Dendritic cell treated with granulocyte-macrophage colony-stimulating factor and Interleukin-4, amounts not matched to agents 40 ng/mL and 50 ng/mL, for 4 days (primary cell): ENCODE measurements around the gene PIP5K1C.
"Not testable (repeated sequence)": the region's sequence is repeated elsewhere in the genome, so short reads cannot be mapped to it uniquely, and the experiment has no call there.

Source experiments
- H3K27ac Mint-ChIP-seq: one replicate; pipeline ENCODE4 v1.8.0; 2022; ENCODE audit warnings: mild to moderate bottlenecking, mixed read lengths
- H3K27me3 Mint-ChIP-seq: one replicate; pipeline ENCODE4 v1.8.0; 2022; ENCODE audit warnings: mild to moderate bottlenecking, mixed read lengths
- H3K36me3 Mint-ChIP-seq: one replicate; pipeline ENCODE4 v1.8.0; 2022; ENCODE audit warnings: low read depth, mixed read lengths
- H3K4me1 Mint-ChIP-seq: one replicate; pipeline ENCODE4 v1.8.0; 2022; ENCODE audit warnings: low read depth, mixed read lengths
- H3K4me3 Mint-ChIP-seq: one replicate; pipeline ENCODE4 v1.8.0; 2022; ENCODE audit warnings: mild to moderate bottlenecking, moderate library complexity, mixed read lengths
- H3K9me3 Mint-ChIP-seq: one replicate; pipeline ENCODE4 v1.8.0; 2022; ENCODE audit warnings: mixed read lengths
- intact Hi-C: fragments of 100-400 bp; cut with micrococcal nuclease; formaldehyde crosslinking; loops from one replicate; pipeline ENCODE4 v1.15.0; 2022

The PIP5K1C gene

GRCh38 chr19:3637621-3638020 lies 62.6 kb downstream of the PIP5K1C start:
- no peaks in the 10 kb centered on the region for H3K27me3 Mint-ChIP-seq
- no peak overlapping the region for H3K27ac Mint-ChIP-seq
- no peaks in the 10 kb centered on the region for H3K9me3 Mint-ChIP-seq
- no peak overlapping the region for H3K4me3 Mint-ChIP-seq
- peaks cover 6% of the 10 kb centered on the region for H3K4me1 Mint-ChIP-seq
- intact Hi-C loops = no loop called here
- peaks cover 100% of the 10 kb centered on the region for H3K36me3 Mint-ChIP-seq

GRCh38 chr19:3636962-3637361 lies 63.3 kb downstream of the PIP5K1C start:
- H3K9me3 Mint-ChIP-seq = no peaks in the 10 kb centered on the region
- H3K27ac Mint-ChIP-seq = no peak overlapping the region
- peaks cover 100% of the 10 kb centered on the region for H3K36me3 Mint-ChIP-seq
- no peaks in the 10 kb centered on the region for H3K4me1 Mint-ChIP-seq
- H3K4me3 Mint-ChIP-seq = no peak overlapping the region
- intact Hi-C loops = no loop called here
- no peaks in the 10 kb centered on the region for H3K27me3 Mint-ChIP-seq

- H3K4me1 Mint-ChIP-seq = no peaks in the 10 kb centered on the region
- no peak overlapping the region for H3K4me3 Mint-ChIP-seq
- H3K36me3 Mint-ChIP-seq = peaks cover 100% of the 10 kb centered on the region
- no peaks in the 10 kb centered on the region for H3K27me3 Mint-ChIP-seq
- H3K27ac Mint-ChIP-seq = no peak overlapping the region
- intact Hi-C loops = no loop called here
- H3K9me3 Mint-ChIP-seq = no peaks in the 10 kb centered on the region
Measured at GRCh38 chr19:3636506-3636905, 63.8 kb downstream of the PIP5K1C start.

GRCh38 chr19:3634496-3635045 lies 65.7 kb downstream of the PIP5K1C start:
- Mint-ChIP-seq H3K4me1 (no peaks in the 10 kb centered on the region), H3K36me3 (peaks cover 100% of the 10 kb centered on the region)

GRCh38 chr19:3633559-3633988 lies 66.7 kb downstream of the PIP5K1C start:
- Mint-ChIP-seq H3K36me3 (peaks cover 90% of the 10 kb centered on the region), H3K27ac (no peak overlapping the region), H3K9me3 (no peaks in the 10 kb centered on the region), H3K4me1 (no peaks in the 10 kb centered on the region), H3K4me3 (no peak overlapping the region), H3K27me3 (no peaks in the 10 kb centered on the region)
- intact Hi-C loops = no loop called here

More at GRCh38 chr19:3634496-3635045, 65.7 kb downstream of the PIP5K1C start:
- no peaks in the 10 kb centered on the region for H3K9me3 Mint-ChIP-seq
- H3K27ac Mint-ChIP-seq = no peak overlapping the region
- no peak overlapping the region for H3K4me3 Mint-ChIP-seq
- intact Hi-C loops = no loop called here
- no peaks in the 10 kb centered on the region for H3K27me3 Mint-ChIP-seq

- H3K4me3 Mint-ChIP-seq = no peak overlapping the region
- H3K27ac Mint-ChIP-seq = no peak overlapping the region
Measured at GRCh38 chr19:3632739-3633558, 67.3 kb downstream of the PIP5K1C start.

GRCh38 chr19:3632098-3632497 lies 68.2 kb downstream of the PIP5K1C start:
- Mint-ChIP-seq H3K4me3 (no peak overlapping the region), H3K4me1 (peaks cover 3% of the 10 kb centered on the region)

More at GRCh38 chr19:3632739-3633558, 67.3 kb downstream of the PIP5K1C start:
- intact Hi-C loops = no loop called here
- Mint-ChIP-seq H3K4me1 (no peaks in the 10 kb centered on the region), H3K9me3 (no peaks in the 10 kb centered on the region), H3K27me3 (no peaks in the 10 kb centered on the region), H3K36me3 (peaks cover 84% of the 10 kb centered on the region)

GRCh38 chr19:3631053-3631861 lies 69.0 kb downstream of the PIP5K1C start:
- H3K36me3 Mint-ChIP-seq = peaks cover 72% of the 10 kb centered on the region
- H3K4me1 Mint-ChIP-seq = peaks cover 7% of the 10 kb centered on the region
- intact Hi-C loops = no loop called here
- H3K27me3 Mint-ChIP-seq = no peaks in the 10 kb centered on the region
- no peak overlapping the region for H3K27ac Mint-ChIP-seq
- no peaks in the 10 kb centered on the region for H3K9me3 Mint-ChIP-seq
- H3K4me3 Mint-ChIP-seq = no peak overlapping the region

More at GRCh38 chr19:3632098-3632497, 68.2 kb downstream of the PIP5K1C start:
- Mint-ChIP-seq H3K9me3 (no peaks in the 10 kb centered on the region), H3K27ac (no peak overlapping the region), H3K27me3 (no peaks in the 10 kb centered on the region), H3K36me3 (peaks cover 75% of the 10 kb centered on the region)
- intact Hi-C loops = no loop called here

- H3K27me3 Mint-ChIP-seq, intact Hi-C loops, H3K27ac Mint-ChIP-seq, H3K4me3 Mint-ChIP-seq, H3K9me3 Mint-ChIP-seq: not testable (repeated sequence)
- H3K36me3 Mint-ChIP-seq = peaks cover 56% of the 10 kb centered on the region
- H3K4me1 Mint-ChIP-seq = peaks cover 31% of the 10 kb centered on the region
Measured at GRCh38 chr19:3628766-3629165, 71.5 kb downstream of the PIP5K1C start.

GRCh38 chr19:3627351-3627723 lies 72.9 kb downstream of the PIP5K1C start:
- H3K36me3 Mint-ChIP-seq = peaks cover 56% of the 10 kb centered on the region
- no peaks in the 10 kb centered on the region for H3K27me3 Mint-ChIP-seq
- H3K4me3 Mint-ChIP-seq = peak overlapping the region; percentile 95
- intact Hi-C loops = no loop called here
- H3K27ac Mint-ChIP-seq = peak overlapping the region; percentile 94
- no peaks in the 10 kb centered on the region for H3K9me3 Mint-ChIP-seq
- peaks cover 31% of the 10 kb centered on the region for H3K4me1 Mint-ChIP-seq

GRCh38 chr19:3626473-3627350 lies 73.6 kb downstream of the PIP5K1C start, which contains the start of gene CACTIN:
TSS of gene CACTIN (minus strand) at chr19:3626790. CDS start at chr19:3626762, 28 bp downstream.
- Mint-ChIP-seq H3K4me1 (peaks cover 31% of the 10 kb centered on the region), H3K27ac (peak within 1 kb of the TSS; percentile 94), H3K9me3 (no peaks in the 10 kb centered on the region), H3K4me3 (peak within 1 kb of the TSS; percentile 95), H3K36me3 (peaks cover 56% of the 10 kb centered on the region), H3K27me3 (no peaks in the 10 kb centered on the region)
- intact Hi-C loops = no loop called here

GRCh38 chr19:3625996-3626472 lies 74.2 kb downstream of the PIP5K1C start:
- Mint-ChIP-seq H3K27ac (peak overlapping the region; percentile 94), H3K4me3 (peak overlapping the region; percentile 95), H3K36me3 (peaks cover 56% of the 10 kb centered on the region), H3K4me1 (peaks cover 31% of the 10 kb centered on the region), H3K27me3 (no peaks in the 10 kb centered on the region), H3K9me3 (no peaks in the 10 kb centered on the region)
- intact Hi-C loops = no loop called here

GRCh38 chr19:3623716-3624115 lies 76.6 kb downstream of the PIP5K1C start:
- Mint-ChIP-seq H3K9me3 (no peaks in the 10 kb centered on the region), H3K4me3 (no peak overlapping the region), H3K27me3 (no peaks in the 10 kb centered on the region), H3K4me1 (peaks cover 40% of the 10 kb centered on the region), H3K36me3 (peaks cover 64% of the 10 kb centered on the region), H3K27ac (no peak overlapping the region)
- intact Hi-C loops = no loop called here
